Activated CD4-positive, alpha-beta T cell treated with anti-CD3 and anti-CD28 coated beads, Interleukin-2, amount 50 U/mL, for 24 hours (primary cell): ENCODE results near the gene CELF1.

Experiments
- DNase-seq, 2 donors: peaks; one replicate each; pipeline ENCODE4 v3.0.0-alpha.2; 2020; ENCODE audit warnings: low read depth in 1 of 2, low spot score in 1 of 2

The CELF1 gene

DNA sequence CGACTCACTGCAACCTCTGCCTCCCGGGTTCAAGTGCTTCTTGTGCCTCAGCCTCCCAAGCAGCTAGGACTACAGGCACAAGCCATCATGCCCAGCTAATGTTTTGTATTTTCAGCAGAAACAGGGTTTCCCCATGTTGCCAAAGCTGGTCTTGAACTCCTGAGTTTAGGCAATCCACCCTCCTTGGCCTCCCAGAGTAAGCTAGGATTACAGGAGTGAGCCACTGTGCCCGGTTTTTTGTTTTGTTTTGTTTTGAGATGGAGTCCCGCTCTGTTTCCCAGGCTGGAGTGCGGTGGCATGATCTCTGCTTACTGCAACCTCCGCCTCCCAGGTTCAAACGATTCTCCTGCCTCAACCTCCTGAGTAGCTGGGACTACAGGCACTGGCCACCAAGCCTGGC lies 41.0 kb downstream of the CELF1 start:
- no peak for DNase-seq

DNA sequence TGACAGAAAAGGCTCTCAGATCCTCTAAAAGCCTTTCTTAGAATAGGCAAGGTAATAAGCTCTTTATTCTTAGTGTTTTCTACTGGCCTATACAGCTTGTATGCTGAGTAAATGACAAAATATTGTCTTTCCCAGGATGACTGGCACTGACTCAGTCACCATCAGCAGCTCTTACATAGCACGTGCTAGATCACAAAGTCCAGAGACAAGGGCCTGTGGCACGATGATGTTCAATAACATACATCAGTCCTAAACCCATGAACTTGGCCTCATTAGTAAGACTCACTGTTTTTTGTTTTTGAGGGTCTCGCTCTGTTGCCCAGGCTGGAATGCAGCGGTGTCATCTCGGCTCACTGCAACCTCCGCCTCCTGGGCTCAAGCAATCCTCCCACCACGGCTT lies 42.7 kb downstream of the CELF1 start:
- no peak for DNase-seq

DNA sequence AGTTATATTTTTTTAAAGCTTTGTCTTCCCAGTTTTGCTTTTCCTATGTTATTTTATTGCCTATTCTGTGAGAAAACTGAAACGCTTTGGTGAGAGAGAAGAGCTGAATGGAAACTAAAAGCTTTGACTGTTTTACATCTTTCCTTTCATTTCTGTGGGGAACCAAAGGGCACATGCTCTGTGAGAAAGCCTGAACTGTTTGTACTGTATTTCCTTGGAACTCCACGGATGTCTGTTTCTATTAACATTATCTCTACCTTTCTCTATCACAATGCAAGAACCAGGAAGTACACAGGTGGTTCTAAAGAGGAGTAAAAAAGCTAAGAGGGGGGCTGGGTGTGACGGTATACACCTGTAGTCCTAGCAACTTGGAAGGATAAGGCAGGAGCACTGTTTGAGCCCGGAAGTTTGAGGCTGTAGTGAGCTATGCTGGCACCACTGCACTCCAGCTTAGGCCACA lies 43.8 kb downstream of the CELF1 start:
- no peak for DNase-seq

DNA sequence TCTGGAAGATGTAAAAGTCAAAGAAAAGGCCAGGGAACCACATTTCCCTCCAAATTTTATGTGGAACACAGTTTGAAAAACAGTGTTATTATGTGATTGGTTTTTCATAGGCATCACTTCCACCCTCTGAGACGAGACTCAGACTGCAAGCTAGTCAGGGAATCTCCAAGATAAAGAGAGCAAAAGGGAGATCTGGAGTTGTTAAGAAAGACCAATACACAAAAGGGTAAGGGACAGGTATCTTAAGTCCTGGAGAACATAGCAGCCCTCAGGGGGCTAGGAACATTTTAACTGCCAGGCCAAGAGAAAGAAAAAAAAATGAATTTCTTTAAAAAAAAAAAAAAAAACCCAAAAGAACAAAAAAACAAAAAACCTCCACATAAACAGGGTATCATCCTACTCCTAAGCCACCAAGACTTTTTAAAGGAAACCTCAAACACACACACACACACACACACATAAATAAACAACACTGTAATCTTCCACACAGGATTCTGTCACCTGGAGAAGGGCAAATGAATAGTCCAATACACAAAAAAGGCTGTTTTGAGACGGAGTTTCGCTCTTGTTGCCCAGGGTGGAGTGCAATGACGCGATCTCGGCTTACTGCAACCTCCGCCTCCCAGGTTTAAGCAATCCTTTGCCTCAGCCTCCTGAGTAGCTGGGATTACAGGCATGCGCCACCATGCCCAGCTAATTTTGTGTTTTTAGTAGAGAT lies 44.5 kb downstream of the CELF1 start:
- no peak for DNase-seq

DNA sequence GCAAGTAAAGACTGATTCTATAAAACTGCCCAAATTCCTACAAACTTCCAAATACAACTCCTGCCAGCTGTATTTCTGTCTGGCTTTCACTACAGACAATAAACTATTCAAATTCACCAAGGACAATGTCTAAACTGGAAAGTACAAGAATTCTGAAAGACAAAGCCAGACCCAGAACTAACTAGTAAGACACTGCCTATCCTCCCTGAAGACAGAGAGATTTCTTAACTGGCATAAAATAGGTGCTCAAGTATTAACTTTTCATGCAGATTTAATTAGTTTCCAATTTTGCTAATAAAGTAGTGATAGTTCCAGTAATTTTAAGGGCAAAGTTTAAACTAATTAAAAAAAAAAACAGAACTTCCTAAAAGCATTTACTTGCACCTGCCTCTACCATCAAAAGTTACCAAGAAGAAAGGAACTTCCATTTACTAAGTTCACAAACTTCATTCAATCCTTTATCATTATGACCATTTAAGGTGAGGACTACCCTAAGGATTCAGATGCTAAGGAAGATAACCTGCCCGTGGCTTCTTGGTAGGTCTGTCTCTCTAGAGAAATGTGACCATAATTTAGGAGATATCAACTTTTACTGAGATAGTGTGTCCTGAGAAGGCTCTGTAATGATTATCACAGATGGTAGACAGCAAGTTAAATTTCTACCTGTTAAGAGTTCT lies 45.2 kb downstream of the CELF1 start:
- DNase-seq, result no peak

DNA sequence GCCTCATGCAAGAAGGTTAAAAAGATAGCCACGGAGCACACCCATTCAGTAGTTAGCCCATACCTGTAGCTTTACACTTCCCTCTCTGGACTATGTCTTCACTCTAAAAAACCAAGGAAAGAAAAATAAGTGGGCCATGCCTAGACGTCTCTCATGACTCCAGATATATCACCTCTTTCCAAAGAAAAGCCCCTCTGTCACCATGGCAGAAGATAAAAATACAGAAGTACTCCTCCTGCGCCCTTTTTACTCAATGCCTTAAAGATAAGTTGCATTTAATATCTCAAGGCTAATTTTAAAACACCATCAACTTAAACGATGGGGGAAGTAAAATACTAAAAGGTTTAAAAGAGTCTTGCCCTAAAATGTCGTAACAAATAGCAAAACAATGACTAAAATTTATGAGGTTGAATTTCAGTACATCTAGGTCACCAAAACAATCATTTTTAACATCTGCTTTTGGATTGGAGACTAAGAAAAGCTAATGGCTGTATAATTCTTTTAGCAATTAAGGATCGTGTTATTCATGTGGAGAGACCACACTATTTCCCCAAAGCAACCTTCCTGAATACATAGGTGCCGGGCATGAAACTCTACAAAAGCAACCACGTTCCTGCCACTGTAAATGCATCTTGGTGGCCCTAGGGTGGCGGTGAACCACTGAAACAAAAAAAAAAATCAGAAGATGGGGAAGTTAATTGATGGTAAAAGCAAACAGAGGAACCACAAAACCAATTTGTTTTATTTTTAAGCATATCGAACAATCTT lies 46.0 kb downstream of the CELF1 start:
- no peak for DNase-seq

DNA sequence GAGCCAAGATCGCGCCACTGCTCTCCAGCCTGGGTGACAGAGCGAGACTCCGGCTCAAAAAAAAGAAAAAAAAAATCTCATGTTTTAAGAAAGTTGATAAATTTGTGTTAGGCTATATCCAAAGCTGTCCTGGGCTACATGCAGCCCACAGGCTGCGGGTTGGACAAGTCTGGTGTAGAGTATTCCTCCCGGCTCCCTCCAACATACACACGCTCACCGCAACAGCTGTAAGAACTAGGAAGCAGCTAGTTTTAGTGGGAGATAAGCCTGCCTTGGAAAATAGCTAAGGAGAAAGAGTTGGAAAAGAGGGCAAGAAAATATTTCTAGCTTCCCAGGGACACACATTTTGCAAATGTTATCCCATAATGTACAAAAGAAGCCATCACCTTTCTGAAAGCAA lies 46.6 kb downstream of the CELF1 start:
- no peak for DNase-seq

DNA sequence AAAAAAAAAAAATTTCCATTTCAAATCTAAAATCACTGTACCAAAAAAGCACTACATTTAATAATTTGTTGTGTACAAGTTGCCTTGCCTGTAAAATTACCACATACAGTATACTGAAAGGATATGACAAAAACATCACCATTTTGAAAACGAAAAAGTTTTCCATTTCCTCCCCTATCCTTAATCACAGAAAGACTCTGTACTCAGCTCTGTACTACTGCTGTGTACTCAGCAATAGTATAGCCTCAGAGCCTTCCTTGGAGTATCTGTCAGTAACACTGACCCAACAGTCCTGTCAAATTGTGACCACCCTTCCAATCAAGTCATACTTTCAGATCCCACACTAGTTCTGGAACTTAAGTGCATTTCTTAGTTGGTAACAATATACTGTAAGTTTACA lies 48.0 kb downstream of the CELF1 start:
- DNase-seq, result no peak

DNA sequence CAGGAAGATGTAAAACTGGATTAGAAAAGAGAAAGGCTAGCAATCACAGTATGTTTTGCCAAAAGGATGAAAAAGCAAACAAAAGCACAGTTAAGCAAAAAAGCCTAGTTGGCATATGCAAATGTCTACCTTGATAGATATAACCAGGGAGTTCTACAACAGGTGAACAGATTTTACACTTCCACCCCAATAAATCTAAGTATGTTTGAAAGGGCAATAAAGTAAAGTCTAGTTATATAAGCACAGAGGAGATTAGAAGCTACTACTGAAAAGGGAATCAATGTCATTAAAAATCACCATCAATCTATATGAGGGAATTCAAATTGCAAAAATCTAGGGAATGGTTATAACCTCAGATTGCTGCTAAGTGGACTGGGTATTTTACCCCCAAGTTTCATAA lies 49.7 kb downstream of the CELF1 start:
- DNase-seq, result no peak

DNA sequence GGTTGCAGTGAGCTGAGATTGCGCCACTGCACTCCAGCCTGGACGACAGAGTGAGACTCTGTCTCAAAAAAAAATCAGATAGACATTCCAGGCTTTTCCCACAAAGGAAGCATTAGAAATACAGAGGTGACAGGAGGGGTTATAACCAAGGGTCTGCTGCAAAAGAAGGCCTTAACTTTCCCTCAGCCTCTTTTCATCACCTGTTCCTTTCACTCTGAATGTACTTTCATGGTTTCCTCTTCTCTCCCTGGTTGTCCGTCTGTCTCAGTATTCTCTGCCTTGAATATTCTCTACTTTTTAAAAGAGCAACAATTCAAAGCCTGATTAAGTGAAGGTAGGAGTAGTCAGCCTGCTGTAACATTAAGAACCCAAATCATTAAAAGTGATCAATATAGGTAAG lies 50.2 kb downstream of the CELF1 start:
- DNase-seq, result no peak

DNA sequence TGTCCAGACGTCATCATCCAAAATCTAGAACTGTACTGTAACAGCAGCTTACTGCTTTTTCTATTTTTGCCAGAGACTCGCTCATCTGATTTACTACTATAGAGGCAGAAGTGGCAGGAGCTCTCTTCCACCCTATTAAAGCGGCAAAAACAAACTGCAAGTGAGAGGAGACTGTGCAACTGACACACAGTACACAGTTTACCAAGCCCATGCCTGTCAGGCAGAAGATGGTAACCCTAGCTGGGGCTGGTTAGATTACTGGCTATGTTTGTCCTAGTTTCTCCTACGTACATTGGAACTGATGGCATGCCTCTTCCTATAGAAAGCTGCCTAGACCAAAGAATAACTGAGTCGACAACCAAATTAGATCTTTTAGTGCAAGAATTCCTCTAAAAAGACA lies 51.8 kb downstream of the CELF1 start:
- DNase-seq, result no peak

DNA sequence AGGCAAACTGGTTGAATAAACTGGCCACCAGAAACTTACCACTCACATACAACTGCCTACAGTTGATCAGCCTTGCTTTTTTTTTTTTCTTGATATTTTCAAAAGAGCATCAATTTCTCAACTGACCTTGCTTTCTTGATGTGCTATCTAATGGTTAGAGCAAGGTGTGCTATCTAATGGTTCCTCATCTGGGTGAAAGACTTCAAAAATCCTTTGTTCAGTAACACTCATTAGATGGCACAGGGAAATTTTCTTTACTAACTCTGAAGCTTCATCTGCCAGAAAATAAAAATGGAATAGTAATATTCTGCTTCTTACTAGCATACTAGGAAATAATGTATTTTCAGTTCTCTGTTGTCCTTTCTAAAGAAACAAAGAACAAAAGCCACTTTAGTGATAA lies 52.8 kb downstream of the CELF1 start:
- no peak for DNase-seq

DNA sequence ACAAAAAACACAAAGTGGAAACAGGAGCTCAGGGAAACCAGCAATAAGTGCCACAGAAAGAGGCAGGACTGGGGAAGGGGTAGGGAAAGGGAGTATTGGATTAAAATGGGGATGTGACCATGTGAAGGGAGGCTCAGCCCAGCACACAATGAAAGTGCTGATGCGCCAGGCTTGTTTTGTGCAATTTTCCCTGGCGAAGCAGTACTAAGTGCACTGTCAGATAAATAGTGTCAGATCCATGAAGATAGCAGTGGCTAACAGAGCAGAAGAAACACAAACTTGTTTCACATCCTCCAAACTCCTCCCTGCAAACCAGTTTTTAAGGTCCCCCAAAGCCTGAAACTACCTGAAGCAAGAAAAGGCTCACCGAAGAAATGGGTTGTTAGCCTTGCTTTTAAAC lies 53.3 kb downstream of the CELF1 start:
- no peak for DNase-seq

DNA sequence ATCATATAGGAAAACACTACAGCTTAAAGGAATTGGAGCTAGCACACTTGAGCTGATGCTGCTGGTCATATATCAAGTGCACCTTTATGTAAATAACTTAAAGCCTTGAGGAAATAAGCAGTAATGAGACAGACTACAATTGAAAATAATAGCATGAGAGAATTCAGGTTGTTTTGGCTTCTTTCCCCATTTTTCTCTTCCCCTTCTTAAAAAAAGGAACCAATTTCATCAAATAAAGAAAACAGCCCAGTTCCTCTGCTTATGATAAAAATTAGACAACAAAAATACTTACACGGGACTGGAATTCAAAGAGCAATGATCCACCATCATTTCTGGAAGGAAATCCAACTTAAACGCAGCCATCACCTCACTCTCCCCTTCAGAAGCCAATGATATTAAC lies 53.8 kb downstream of the CELF1 start:
- DNase-seq, result no peak

DNA sequence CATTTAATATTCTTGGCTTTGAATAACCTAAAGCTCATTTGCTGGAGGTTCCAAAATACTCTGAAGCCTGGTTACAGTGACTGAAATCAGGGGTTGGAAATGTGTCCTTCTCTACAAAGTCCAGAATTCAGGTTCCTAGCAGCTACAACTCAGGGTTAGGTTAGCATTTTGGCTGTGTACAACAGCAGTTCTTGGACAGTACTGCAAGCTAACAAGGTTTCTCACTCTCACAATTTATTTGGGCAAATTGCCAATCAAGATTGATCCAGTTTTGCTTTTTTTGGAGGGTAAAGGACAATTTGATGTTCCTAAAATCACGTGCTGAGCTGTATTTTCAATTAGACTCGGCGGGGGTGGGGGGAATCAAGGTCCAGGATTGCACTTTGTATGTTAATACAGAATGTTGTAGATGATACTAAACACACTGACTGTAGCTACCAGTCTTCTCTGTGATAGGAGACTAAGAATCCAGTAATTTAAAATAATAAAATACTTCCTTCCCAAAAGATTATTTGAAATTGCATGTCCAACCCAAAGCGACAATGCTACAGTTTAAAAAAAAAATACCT lies 54.3 kb downstream of the CELF1 start:
- DNase-seq, result no peak

DNA sequence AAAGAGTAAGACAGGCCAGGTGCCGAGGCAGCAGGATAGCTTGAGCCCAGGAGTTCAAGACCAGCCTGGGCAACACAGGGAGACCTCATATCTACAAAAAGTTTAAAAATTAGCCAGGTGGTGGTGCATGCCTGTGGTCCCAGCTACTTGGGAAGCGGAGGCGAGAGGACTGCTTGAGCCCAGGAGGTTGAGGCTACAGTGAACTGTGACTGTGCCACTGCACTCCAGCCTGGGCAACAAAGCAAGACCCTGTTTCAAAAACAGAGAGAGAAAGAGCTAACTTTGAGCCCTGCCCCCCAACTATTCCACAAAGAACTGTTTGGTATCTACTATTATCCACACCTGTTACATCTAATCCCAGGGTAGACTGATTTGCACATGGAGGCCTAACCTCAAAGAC lies 54.8 kb downstream of the CELF1 start:
- no peak for DNase-seq

DNA sequence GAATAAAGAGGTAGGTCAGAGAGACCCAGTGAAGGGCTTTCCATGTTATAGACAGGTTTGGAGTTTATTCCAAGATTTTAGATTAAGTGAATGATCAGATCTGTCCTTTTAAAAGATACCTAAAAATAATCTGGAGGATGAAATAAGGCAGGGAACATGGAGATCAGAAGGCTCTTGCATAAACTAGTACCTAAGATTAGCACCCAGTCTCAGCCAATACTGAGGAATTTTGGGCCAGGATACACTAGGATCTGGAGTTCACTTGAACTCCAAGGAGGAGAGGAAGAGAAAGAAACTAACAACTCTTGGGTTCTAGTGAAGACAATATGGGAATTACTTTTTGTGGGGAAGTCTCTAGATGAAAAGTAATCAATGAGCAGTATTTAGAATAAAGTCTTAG lies 56.1 kb downstream of the CELF1 start:
- no peak for DNase-seq

DNA sequence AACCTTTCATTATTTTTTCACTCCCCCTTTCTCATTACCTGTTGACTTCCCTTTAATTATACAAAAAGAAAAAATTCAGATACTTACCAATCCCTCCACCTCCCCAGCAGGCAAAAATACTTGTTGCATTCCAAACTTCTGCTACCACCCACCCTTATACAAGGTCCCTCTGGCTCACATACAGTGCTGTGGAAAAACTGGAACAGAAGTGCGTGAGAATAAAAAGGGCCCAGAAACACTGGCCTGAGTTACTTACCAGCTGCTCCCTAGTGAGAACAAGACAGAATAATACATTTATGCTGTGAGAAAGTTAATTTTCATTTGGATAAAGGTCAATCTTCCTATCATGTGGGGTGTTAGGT lies 57.1 kb downstream of the CELF1 start:
- DNase-seq, result no peak

DNA sequence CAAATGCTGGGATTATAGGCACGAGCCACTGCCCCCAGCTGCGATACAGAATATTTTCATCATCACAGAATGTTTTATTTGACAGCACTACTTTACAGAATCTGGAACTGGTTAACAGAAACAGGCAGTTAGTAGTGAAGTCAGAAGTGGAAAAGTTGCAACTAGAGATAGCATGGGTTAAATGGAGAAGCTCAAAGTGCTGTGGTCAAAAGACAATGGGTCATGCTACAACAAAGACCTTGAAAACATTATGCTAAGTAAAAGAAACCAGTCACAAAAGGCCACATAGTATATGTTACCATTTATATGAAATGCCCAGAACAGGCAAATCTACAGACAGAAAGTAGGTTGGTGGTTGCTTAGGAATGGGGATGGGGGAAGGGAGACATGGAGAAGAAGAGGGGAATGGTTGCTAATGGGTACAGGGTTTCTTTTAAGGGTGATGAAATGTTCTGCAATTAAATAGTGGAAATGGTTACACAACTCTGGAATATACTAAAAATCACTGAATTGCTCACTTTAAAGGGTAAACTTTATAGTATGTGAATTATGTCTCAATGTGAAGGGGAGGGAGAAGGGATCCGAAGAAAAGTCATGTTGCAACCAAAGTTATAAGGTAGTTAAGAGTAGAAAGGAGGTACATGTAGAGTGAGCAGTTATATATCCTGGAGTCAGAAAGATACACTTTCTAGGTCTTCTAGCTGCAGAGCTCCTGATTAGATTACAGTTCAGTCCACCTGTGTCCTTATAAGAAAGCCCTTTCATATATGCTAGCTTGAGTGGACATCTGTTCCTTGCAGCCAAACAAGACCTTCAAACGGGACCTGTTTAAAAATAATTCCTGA lies 57.7 kb downstream of the CELF1 start:
- DNase-seq, result no peak

DNA sequence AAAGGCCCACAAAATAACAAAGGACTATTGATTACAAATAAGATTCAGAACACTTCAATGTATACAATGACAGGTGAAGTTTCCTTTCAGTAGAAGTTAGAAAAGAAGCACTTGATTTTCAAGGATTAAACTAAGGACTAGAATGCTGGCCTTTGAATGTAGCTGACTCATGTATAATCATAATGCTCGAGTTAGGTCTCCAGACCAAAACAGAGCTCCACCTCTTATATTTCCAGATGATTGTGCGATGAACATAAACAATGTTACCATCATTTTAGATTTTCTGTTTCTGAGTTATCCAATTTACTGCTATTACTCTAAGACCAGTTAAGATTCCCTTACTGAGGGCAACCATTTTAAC lies 63.6 kb downstream of the CELF1 start:
- no peak for DNase-seq

DNA sequence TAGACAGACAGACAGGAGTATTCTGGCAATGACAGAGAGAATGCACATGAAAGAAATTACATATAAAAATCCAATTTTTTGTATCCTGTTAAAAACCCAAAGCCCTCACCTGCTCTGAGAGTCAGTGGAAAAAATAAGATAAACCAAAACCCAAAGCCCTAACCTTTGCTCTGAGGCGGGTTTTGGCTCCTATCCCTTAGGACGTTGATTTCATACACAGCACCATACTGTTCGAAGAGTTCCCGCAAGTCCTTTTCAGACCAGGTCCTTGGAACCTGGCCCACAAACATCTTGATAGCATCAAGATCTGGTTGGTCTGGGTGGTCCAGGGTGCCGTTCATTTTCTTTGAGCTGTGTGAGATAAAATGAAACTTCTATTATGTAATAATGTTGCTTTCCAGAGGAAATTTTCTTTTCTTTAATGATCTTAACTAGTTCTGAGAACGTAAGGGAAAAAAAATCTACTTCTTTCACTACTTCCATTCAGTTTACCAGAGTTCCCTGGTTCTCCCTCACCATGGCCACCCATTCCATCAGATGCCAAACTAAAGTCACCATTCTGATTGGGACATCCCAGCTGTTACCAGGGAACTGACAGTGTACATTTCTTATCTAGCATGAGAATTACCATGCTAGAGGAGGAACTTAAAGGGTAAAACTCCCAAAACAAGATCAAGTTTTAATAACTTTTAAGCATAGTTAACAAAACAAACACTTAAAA lies 64.1 kb downstream of the CELF1 start:
- no peak for DNase-seq
